ENCODE results near the gene NR2E1. TPM values are rescaled to one million over a fixed set of nuclear protein-coding genes. Genes with fewer than 3 reads are reported as not detected.

Gene NR2E1
- total and polyA plus RNA-seq, 9 donors = 0.05 TPM; not detected in 8

GRCh38 chr6:108163644-108164542 lies 1.9 kb upstream of the NR2E1 start:
- Histone ChIP-seq H3K4me3 (ENCODE audit: low read length) (no peak overlapping the region), H3K27ac (ENCODE audit: low read length) (no peak overlapping the region), H3K36me3 (ENCODE audit: control insufficient read depth, insufficient read depth, low read length) (no peaks in the 10 kb centered on the region), H3K4me1 (ENCODE audit: control insufficient read depth, insufficient read depth, low read length) (peaks cover 43% of the 10 kb centered on the region), H3K9me3 (replicated peaks; ENCODE audit: control insufficient read depth, low read depth, low read length) (no peaks in the 10 kb centered on the region), H3K27me3 (ENCODE audit: control insufficient read depth, insufficient read depth, low read length) (peaks cover 89% of the 10 kb centered on the region)
- DNase-seq = no peak
- WGBS (ENCODE audit: insufficient coverage) = 1% methylated on average over 22 of the region's 41 CpGs

- H3K4me1 ChIP-seq (ENCODE audit: control insufficient read depth, insufficient read depth, low read length) = peaks cover 49% of the 10 kb centered on the region
- H3K4me3 ChIP-seq (ENCODE audit: low read length) = no peak overlapping the region
- no peak for DNase-seq
- peaks cover 93% of the 10 kb centered on the region for H3K27me3 ChIP-seq (ENCODE audit: control insufficient read depth, insufficient read depth, low read length)
- 3% methylated on average over 8 of the region's 17 CpGs for WGBS (ENCODE audit: insufficient coverage)
- H3K9me3 ChIP-seq (replicated peaks; ENCODE audit: control insufficient read depth, low read depth, low read length) = no peaks in the 10 kb centered on the region
- H3K27ac ChIP-seq (ENCODE audit: low read length) = no peak overlapping the region
- no peaks in the 10 kb centered on the region for H3K36me3 ChIP-seq (ENCODE audit: control insufficient read depth, insufficient read depth, low read length)
These were observed 1.3 kb upstream of the NR2E1 start for GRCh38 chr6:108164543-108164814.

- H3K9me3 ChIP-seq (replicated peaks; ENCODE audit: control insufficient read depth, low read depth, low read length) = no peaks in the 10 kb centered on the region
- H3K27me3 ChIP-seq (ENCODE audit: control insufficient read depth, insufficient read depth, low read length) = peaks cover 96% of the 10 kb centered on the region
- no peak for DNase-seq
- peaks cover 49% of the 10 kb centered on the region for H3K4me1 ChIP-seq (ENCODE audit: control insufficient read depth, insufficient read depth, low read length)
- no peak overlapping the region for H3K4me3 ChIP-seq (ENCODE audit: low read length)
- no peaks in the 10 kb centered on the region for H3K36me3 ChIP-seq (ENCODE audit: control insufficient read depth, insufficient read depth, low read length)
- no peak overlapping the region for H3K27ac ChIP-seq (ENCODE audit: low read length)
- WGBS (ENCODE audit: insufficient coverage) = 1% methylated on average over 60 of the region's 69 CpGs
These were observed 761 bp upstream of the NR2E1 start for GRCh38 chr6:108164815-108165706.

- DNase-seq = no peak
- Histone ChIP-seq H3K27me3 (ENCODE audit: control insufficient read depth, insufficient read depth, low read length) (peaks cover 100% of the 10 kb centered on the region), H3K9me3 (replicated peaks; ENCODE audit: control insufficient read depth, low read depth, low read length) (no peaks in the 10 kb centered on the region), H3K4me1 (ENCODE audit: control insufficient read depth, insufficient read depth, low read length) (peaks cover 49% of the 10 kb centered on the region), H3K4me3 (ENCODE audit: low read length) (no peak overlapping the region), H3K27ac (ENCODE audit: low read length) (no peak overlapping the region), H3K36me3 (ENCODE audit: control insufficient read depth, insufficient read depth, low read length) (no peaks in the 10 kb centered on the region)
- WGBS (ENCODE audit: insufficient coverage) = 9% methylated on average over 54 of the region's 58 CpGs
These were observed 1.0 kb downstream of the NR2E1 start for GRCh38 chr6:108166664-108167448.

- Histone ChIP-seq H3K27ac (ENCODE audit: low read length) (no peak overlapping the region), H3K9me3 (replicated peaks; ENCODE audit: control insufficient read depth, low read depth, low read length) (no peaks in the 10 kb centered on the region), H3K27me3 (ENCODE audit: control insufficient read depth, insufficient read depth, low read length) (peaks cover 99% of the 10 kb centered on the region), H3K4me3 (ENCODE audit: low read length) (no peak overlapping the region), H3K4me1 (ENCODE audit: control insufficient read depth, insufficient read depth, low read length) (peaks cover 49% of the 10 kb centered on the region), H3K36me3 (ENCODE audit: control insufficient read depth, insufficient read depth, low read length) (no peaks in the 10 kb centered on the region)
- WGBS (ENCODE audit: insufficient coverage) = 27% methylated on average over 28 of the region's 35 CpGs
- DNase-seq = no peak
These were observed 1.7 kb downstream of the NR2E1 start for GRCh38 chr6:108167449-108168089.

- peaks cover 94% of the 10 kb centered on the region for H3K27me3 ChIP-seq (ENCODE audit: control insufficient read depth, insufficient read depth, low read length)
- 17% methylated on average over 19 of the region's 23 CpGs for WGBS (ENCODE audit: insufficient coverage)
- no peak for DNase-seq
- no peak overlapping the region for H3K4me3 ChIP-seq (ENCODE audit: low read length)
- H3K36me3 ChIP-seq (ENCODE audit: control insufficient read depth, insufficient read depth, low read length) = no peaks in the 10 kb centered on the region
- H3K4me1 ChIP-seq (ENCODE audit: control insufficient read depth, insufficient read depth, low read length) = peaks cover 49% of the 10 kb centered on the region
- H3K27ac ChIP-seq (ENCODE audit: low read length) = no peak overlapping the region
- H3K9me3 ChIP-seq (replicated peaks; ENCODE audit: control insufficient read depth, low read depth, low read length) = no peaks in the 10 kb centered on the region
These were observed 2.3 kb downstream of the NR2E1 start for GRCh38 chr6:108168090-108168463.

- H3K4me1 ChIP-seq (ENCODE audit: control insufficient read depth, insufficient read depth, low read length) = peaks cover 49% of the 10 kb centered on the region
- no peaks in the 10 kb centered on the region for H3K36me3 ChIP-seq (ENCODE audit: control insufficient read depth, insufficient read depth, low read length)
- H3K4me3 ChIP-seq (ENCODE audit: low read length) = no peak overlapping the region
- no peaks in the 10 kb centered on the region for H3K9me3 ChIP-seq (replicated peaks; ENCODE audit: control insufficient read depth, low read depth, low read length)
- peaks cover 87% of the 10 kb centered on the region for H3K27me3 ChIP-seq (ENCODE audit: control insufficient read depth, insufficient read depth, low read length)
- WGBS (ENCODE audit: insufficient coverage) = 2% methylated on average over 50 of the region's 63 CpGs
- peak; percentile 49 for DNase-seq
- H3K27ac ChIP-seq (ENCODE audit: low read length) = no peak overlapping the region
These were observed 3.0 kb downstream of the NR2E1 start for GRCh38 chr6:108168501-108169463.

GRCh38 chr6:108169464-108170331 lies 3.9 kb downstream of the NR2E1 start:
- H3K27me3 ChIP-seq (ENCODE audit: control insufficient read depth, insufficient read depth, low read length) = peaks cover 86% of the 10 kb centered on the region
- peaks cover 49% of the 10 kb centered on the region for H3K4me1 ChIP-seq (ENCODE audit: control insufficient read depth, insufficient read depth, low read length)
- no peak overlapping the region for H3K27ac ChIP-seq (ENCODE audit: low read length)
- under 1% methylated on average over 30 of the region's 55 CpGs for WGBS (ENCODE audit: insufficient coverage)
- no peak overlapping the region for H3K4me3 ChIP-seq (ENCODE audit: low read length)
- no peak for DNase-seq
- H3K36me3 ChIP-seq (ENCODE audit: control insufficient read depth, insufficient read depth, low read length) = no peaks in the 10 kb centered on the region
- H3K9me3 ChIP-seq (replicated peaks; ENCODE audit: control insufficient read depth, low read depth, low read length) = no peaks in the 10 kb centered on the region

All from muscle of leg (tissue), 11 donors.